Skeletal muscle tissue (tissue), 4 donors: ENCODE results near the gene ZNRF3. TPM values are rescaled to one million over a fixed set of nuclear protein-coding genes. Genes with fewer than 3 reads are reported as not detected.

ENCODE experiments used
- H3K27ac ChIP-seq: one replicate; pipeline ENCODE4 v1.7.0; 2013; ENCODE audit warnings: mild to moderate bottlenecking, low read depth, low read length, inconsistent platforms
- H3K27me3 ChIP-seq, 3 donors: one replicate each; pipeline ENCODE4 v1.7.0; 2013; ENCODE audit warnings: low read length in 3 of 3; ENCODE audit not compliant: control insufficient read depth in 3 of 3, insufficient read depth in 3 of 3
- H3K36me3 ChIP-seq, 3 donors: one replicate each; pipeline ENCODE4 v1.7.0; 2013; ENCODE audit warnings: low read length in 3 of 3; ENCODE audit not compliant: control insufficient read depth in 3 of 3, insufficient read depth in 3 of 3
- H3K4me1 ChIP-seq, 3 donors: one replicate each; pipeline ENCODE4 v1.7.0; 2013; ENCODE audit warnings: low read length in 3 of 3, mild to moderate bottlenecking in 3 of 3; ENCODE audit not compliant: control insufficient read depth in 3 of 3, insufficient read depth in 3 of 3
- H3K4me3 ChIP-seq, 3 donors: one replicate each; pipeline ENCODE4 v1.7.0; 2013; ENCODE audit warnings: low read length in 3 of 3
- H3K9ac ChIP-seq, 3 donors: one replicate each; pipeline ENCODE4 v1.7.0; 2013; ENCODE audit warnings: low read length in 3 of 3, mild to moderate bottlenecking in 3 of 3, moderate library complexity in 2 of 3, low read depth in 1 of 3
- H3K9me3 ChIP-seq, 3 donors: one replicate each; pipeline ENCODE4 v1.7.0; 2013; ENCODE audit warnings: low read length in 3 of 3; ENCODE audit not compliant: control insufficient read depth in 3 of 3
- total RNA-seq: library from RNA; depleted of rRNA; stranded (reverse); fragments of >200 nt; gene quantifications from one replicate; pipeline ENCODE4 v1.2.3, GENCODE V29; 2014
- donor health status: Osteomylitis.

ZNRF3 gene
- total RNA-seq, 1 donor from 2014 or later, result 7.3 TPM

DNA sequence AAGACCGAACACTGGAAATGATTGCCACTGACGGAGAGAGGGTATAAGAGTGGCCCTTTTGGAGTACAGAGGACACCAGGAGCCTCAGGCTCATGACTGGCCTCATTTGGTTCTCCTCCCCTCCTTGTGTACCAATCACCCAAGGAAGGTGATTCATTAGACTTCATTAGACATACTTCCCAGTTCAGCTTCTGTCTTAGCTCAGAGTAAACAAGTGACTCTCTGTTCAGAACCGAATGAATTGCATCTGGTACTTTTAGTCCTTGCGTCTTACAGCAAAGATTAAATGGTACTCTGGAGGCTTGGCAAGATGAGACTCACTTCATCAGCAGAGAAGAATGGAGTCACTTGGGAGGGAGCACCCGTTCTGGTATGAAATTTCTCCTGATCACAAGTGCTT lies 75.2 kb downstream of the ZNRF3 start:
- no peak overlapping the region for H3K27ac ChIP-seq
- no peak overlapping the region for H3K4me3 ChIP-seq
- H3K36me3 ChIP-seq, result no peaks in the 10 kb centered on the region
- H3K4me1 ChIP-seq, result peaks cover 7 to 25% (median 16%) of the 10 kb centered on the region in 3 donors
- no peak overlapping the region for H3K9ac ChIP-seq
- H3K27me3 ChIP-seq, result no peaks in the 10 kb centered on the region
- no peaks in the 10 kb centered on the region for H3K9me3 ChIP-seq

- no peak overlapping the region for H3K9ac ChIP-seq
- H3K27me3 ChIP-seq, result no peaks in the 10 kb centered on the region
- no peak overlapping the region for H3K27ac ChIP-seq
- no peaks in the 10 kb centered on the region for H3K9me3 ChIP-seq
- no peak overlapping the region for H3K4me3 ChIP-seq
- H3K4me1 ChIP-seq, result peaks cover 0 to 26% (median 6%) of the 10 kb centered on the region in 3 donors
- H3K36me3 ChIP-seq, result no peaks in the 10 kb centered on the region
Observed at GRCh38 chr22:28962042-28962554, 78.7 kb downstream of the ZNRF3 start.

GRCh38 chr22:28963362-28963761 lies 80.0 kb downstream of the ZNRF3 start:
- no peaks in the 10 kb centered on the region for H3K9me3 ChIP-seq
- no peak overlapping the region for H3K4me3 ChIP-seq
- H3K36me3 ChIP-seq, result no peaks in the 10 kb centered on the region
- no peaks in the 10 kb centered on the region for H3K27me3 ChIP-seq
- H3K27ac ChIP-seq, result no peak overlapping the region
- peaks cover 0 to 24% (median 5%) of the 10 kb centered on the region in 3 donors for H3K4me1 ChIP-seq
- H3K9ac ChIP-seq, result no peak overlapping the region

DNA sequence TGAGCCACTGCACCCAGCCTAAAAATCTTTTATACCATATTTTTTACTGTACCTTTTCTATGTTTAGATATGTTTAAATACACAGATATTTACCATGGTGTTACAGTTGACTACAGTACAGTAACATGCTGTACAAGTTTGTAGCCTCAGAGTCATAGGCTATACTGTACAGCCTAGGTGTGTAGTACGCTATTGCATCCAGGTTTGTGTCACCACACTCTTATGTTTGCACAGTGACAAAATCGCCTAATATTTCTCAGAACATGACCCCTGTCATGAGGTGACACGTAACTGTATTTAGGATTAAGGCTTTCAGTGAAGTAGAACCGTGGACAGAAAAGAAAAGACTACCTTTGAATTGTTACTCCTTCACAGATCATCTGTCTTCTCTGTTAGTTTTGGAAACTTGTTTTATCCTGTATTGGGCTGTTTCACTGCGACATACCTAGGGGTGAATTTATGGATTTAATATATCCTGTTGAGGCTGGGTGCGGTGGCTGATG lies 83.8 kb downstream of the ZNRF3 start:
- H3K9me3 ChIP-seq, result no peaks in the 10 kb centered on the region
- H3K27ac ChIP-seq, result no peak overlapping the region
- no peaks in the 10 kb centered on the region for H3K27me3 ChIP-seq
- no peaks in the 10 kb centered on the region for H3K36me3 ChIP-seq
- H3K9ac ChIP-seq, result no peak overlapping the region
- peaks cover 0 to 12% (median 0%) of the 10 kb centered on the region in 3 donors for H3K4me1 ChIP-seq
- H3K4me3 ChIP-seq, result no peak overlapping the region

DNA sequence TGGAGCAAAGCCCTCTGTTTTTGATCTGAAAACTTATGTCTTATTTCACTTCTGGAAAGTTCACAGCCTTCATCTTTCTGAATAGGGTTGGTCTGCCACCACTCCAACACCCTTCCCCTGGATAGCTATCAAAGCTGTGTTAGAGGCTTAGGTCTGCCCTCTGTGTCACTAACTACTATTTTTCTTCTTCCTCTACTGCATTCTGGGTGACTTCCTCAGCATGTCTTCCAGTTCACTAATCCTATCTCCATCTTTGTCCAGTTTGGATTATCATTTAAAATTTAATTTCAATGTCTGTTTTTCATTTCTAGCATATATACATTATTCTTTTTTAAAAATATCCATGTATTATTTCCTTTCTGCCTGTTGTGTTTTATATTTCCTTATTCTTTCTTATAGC lies 84.6 kb downstream of the ZNRF3 start:
- Histone ChIP-seq H3K9me3 (no peaks in the 10 kb centered on the region), H3K9ac (no peak overlapping the region), H3K4me3 (no peak overlapping the region), H3K27ac (no peak overlapping the region), H3K4me1 (peaks cover 0 to 11% (median 0%) of the 10 kb centered on the region in 3 donors), H3K36me3 (no peaks in the 10 kb centered on the region), H3K27me3 (no peaks in the 10 kb centered on the region)

- Histone ChIP-seq H3K4me3 (no peak overlapping the region), H3K9me3 (no peaks in the 10 kb centered on the region), H3K4me1 (peaks cover 0 to 8% (median 0%) of the 10 kb centered on the region in 3 donors), H3K9ac (no peak overlapping the region), H3K27ac (no peak overlapping the region), H3K27me3 (no peaks in the 10 kb centered on the region), H3K36me3 (no peaks in the 10 kb centered on the region)
Observed at GRCh38 chr22:28969401-28970168, 86.2 kb downstream of the ZNRF3 start.

GRCh38 chr22:28973352-28973751 lies 90.0 kb downstream of the ZNRF3 start:
- Histone ChIP-seq H3K4me3 (no peak overlapping the region), H3K9ac (no peak overlapping the region), H3K27me3 (no peaks in the 10 kb centered on the region), H3K4me1 (peaks cover 11 to 15% (median 12%) of the 10 kb centered on the region in 3 donors), H3K36me3 (no peaks in the 10 kb centered on the region), H3K27ac (no peak overlapping the region), H3K9me3 (no peaks in the 10 kb centered on the region)

- H3K27me3 ChIP-seq, result no peaks in the 10 kb centered on the region
- no peaks in the 10 kb centered on the region for H3K36me3 ChIP-seq
- peak overlapping the region; percentile 81 for H3K27ac ChIP-seq
- peak overlapping the region in 2 of 3 donors; percentile 20 to 49 for H3K4me3 ChIP-seq
- no peaks in the 10 kb centered on the region for H3K9me3 ChIP-seq
- H3K9ac ChIP-seq, result peak overlapping the region in 1 of 3 donors; percentile 47
- H3K4me1 ChIP-seq, result peaks cover 22 to 26% (median 26%) of the 10 kb centered on the region in 3 donors
Observed at GRCh38 chr22:28977060-28977459, 93.7 kb downstream of the ZNRF3 start.

GRCh38 chr22:28977481-28977971 lies 94.2 kb downstream of the ZNRF3 start:
- no peaks in the 10 kb centered on the region for H3K9me3 ChIP-seq
- peak overlapping the region; percentile 81 for H3K27ac ChIP-seq
- no peaks in the 10 kb centered on the region for H3K27me3 ChIP-seq
- H3K4me1 ChIP-seq, result peaks cover 22 to 26% (median 26%) of the 10 kb centered on the region in 3 donors
- no peaks in the 10 kb centered on the region for H3K36me3 ChIP-seq
- H3K9ac ChIP-seq, result peak overlapping the region; percentile 23 to 68 (median 47)
- peak overlapping the region; percentile 20 to 49 (median 45) for H3K4me3 ChIP-seq

DNA sequence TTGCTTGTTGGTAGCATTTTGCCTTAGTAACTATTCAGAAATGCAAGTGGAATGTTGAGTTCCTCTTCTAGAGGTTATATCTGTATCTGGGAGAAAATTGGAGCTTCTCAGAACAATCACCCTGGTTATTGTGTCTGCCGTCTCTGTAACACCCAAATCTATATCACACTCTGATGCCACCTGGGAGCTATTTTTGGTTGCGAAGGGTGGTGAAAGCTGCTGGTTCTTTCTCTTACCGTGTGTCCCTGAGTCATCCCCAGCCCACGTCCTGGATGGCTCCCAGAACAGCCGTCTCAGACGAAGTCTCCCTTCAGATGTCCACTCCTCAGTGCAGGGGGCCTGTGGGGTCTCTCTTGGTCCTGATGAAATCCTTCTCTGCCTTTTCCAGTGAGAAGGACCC lies 94.8 kb downstream of the ZNRF3 start:
- Histone ChIP-seq H3K4me3 (peak overlapping the region; percentile 20 to 49 (median 45)), H3K36me3 (no peaks in the 10 kb centered on the region), H3K4me1 (peaks cover 22 to 29% (median 26%) of the 10 kb centered on the region in 3 donors), H3K9ac (peak overlapping the region; percentile 23 to 68 (median 47)), H3K27ac (peak overlapping the region; percentile 81), H3K27me3 (no peaks in the 10 kb centered on the region), H3K9me3 (no peaks in the 10 kb centered on the region)
